ENCODE measurements around the gene UQCRQ.

- TF ChIP-seq CTCF (IDR thresholded peaks at IDR 0.05) (no peak), JUN (IDR thresholded peaks at IDR 0.05) (no peak), ELK1 (IDR thresholded peaks at IDR 0.05; ENCODE audit: low read depth, low read length) (no peak), RAD21 (conservative IDR thresholded peaks at IDR 0.05 in 1 of 2, IDR thresholded peaks at IDR 0.05 in 1 of 2) (no peak), EHMT2 (IDR thresholded peaks at IDR 0.05; ENCODE audit: low read depth) (no peak), RCOR1 (IDR thresholded peaks at IDR 0.05; ENCODE audit: low read depth, low read length) (no peak), BHLHE40 (IDR thresholded peaks at IDR 0.05; ENCODE audit: low read depth, low read length) (no peak), REST (IDR thresholded peaks at IDR 0.05) (no peak), JUNB (IDR thresholded peaks at IDR 0.05) (no peak), HOXA7 (CRISPR knock-in tag; IDR thresholded peaks at IDR 0.05) (no peak), CEBPB (IDR thresholded peaks at IDR 0.05) (no peak), RFX5 (IDR thresholded peaks at IDR 0.05) (no peak)
These were observed 12.1 kb upstream of the UQCRQ start for GRCh38 chr5:132854301-132854700.

All from A549 (cell line).